GM12865 (cell line): Measurements from ENCODE around the gene ANKRD44.

Source experiments
- DNase-seq: peaks from one replicate; pipeline ENCODE4 v3.0.0; 2010; ENCODE audit warnings: low read depth
- H3K4me3 ChIP-seq: 2 replicates; pipeline ENCODE4 v1.5.1; 2011; ENCODE audit warnings: mild to moderate bottlenecking, low read depth, low read length, control low read depth
- CTCF ChIP-seq: IDR thresholded peaks from 2 replicates; pipeline ENCODE4 v1.5.1; 2011; ENCODE audit warnings: low read length, control low read depth, low read depth, inconsistent platforms; ENCODE audit not compliant: insufficient read depth; ENCODE audit errors: missing control alignments

The ANKRD44 gene

DNA sequence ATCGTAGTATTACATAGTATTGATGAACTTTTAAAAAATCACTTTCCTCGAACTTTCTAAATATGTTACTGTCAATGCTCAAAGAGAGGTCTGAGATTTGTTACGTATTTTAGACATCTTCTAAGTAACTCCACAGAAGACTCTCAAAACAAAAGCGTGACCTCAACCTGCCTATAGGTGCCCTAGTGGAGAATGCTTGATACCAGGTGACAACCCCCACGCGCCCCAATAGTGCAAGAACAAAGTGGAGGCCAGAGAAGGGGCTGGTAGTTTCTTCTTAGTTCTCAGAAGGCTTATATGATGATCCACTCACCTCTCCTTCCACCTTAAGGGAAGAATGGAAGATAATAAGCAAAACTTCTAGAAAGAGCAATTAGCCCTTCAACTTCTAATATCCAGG, 102.6 kb downstream of the ANKRD44 start:
- no peak for TF ChIP-seq CTCF
- no peak for DNase-seq
- H3K4me3 ChIP-seq: peak overlapping the region; percentile 21; the same call in 1 of the 2 replicates

GRCh38 chr2:197207598-197207997, 103.0 kb downstream of the ANKRD44 start:
- no peak for DNase-seq
- H3K4me3 ChIP-seq: peak overlapping the region; percentile 21; the same call in 1 of the 2 replicates
- no peak for TF ChIP-seq CTCF

DNA sequence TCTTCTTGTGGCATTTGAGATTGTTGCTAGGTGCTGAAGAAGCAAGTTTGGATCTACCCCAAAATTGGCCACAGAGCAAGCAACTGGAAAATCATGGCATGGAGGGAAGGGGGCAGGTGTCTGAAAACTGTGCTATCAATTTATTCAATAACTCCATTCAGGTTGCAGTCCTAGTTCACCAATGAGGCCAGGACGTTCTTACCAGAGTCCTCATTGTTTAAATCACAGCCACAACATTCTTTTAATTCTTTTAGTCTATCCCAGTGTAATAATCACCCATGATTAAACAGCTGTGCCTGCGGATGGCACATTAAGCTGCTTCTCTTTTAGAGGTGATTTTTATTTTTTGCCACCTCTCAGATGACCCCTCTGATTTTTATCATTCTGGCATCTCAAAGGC, 103.5 kb downstream of the ANKRD44 start:
- H3K4me3 ChIP-seq: no peak overlapping the region
- no peak for TF ChIP-seq CTCF
- DNase-seq: no peak

GRCh38 chr2:197205585-197206215, 104.9 kb downstream of the ANKRD44 start:
- peak; percentile 79 for DNase-seq
- TF ChIP-seq CTCF: no peak
- H3K4me3 ChIP-seq: no peak overlapping the region

DNA sequence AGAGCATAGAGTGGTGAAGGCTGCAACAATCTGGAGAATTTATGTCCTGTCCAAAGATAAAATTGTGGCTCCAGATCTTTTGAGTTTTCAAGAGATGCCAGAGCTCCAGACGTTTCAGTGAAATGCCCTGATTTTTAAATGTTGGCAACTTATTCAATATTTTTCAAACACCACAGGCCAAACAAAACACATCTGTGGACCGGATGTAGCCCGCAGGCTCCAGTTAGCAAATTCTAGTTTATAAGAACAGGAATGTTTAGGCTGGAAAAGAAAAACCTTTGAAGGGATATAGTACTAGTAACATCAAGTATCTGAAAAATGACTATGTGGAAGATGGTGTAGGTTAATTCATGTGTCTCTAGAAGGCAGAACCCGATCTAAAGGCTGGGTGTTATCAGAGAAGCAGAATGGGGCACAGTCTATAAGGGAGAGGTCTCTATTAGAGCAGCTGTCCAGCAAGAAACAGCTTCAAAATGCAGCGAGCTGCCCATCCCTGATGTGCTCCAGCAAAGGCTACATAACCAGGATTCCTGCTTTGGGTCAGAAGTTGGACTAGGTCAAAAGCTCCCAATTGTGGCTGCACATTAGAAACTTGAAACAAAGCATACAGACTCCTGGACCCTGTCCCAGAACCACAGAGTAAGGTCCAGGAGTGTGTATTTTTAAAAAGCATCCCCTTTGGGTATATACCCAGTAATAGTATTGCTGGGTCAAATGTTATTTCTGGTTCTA, 105.9 kb downstream of the ANKRD44 start:
- H3K4me3 ChIP-seq: no peak overlapping the region
- no peak for DNase-seq
- TF ChIP-seq CTCF: no peak

GRCh38 chr2:197201874-197202273, 108.7 kb downstream of the ANKRD44 start:
- DNase-seq: peak; percentile 38

More at GRCh38 chr2:197201874-197202273, 108.7 kb downstream of the ANKRD44 start:
- no peak overlapping the region for H3K4me3 ChIP-seq
- no peak for TF ChIP-seq CTCF
